GM21528 (cell line): ENCODE results near the gene ROBO2.

ENCODE experiments used
- ATAC-seq: cut with Tn5 transposase; IDR thresholded peaks from one replicate; pipeline ENCODE4 v1.9.1; 2021; ENCODE audit warnings: mild to moderate bottlenecking, moderate library complexity; ENCODE audit not compliant: unreplicated experiment, low FRiP score

Gene ROBO2

GRCh38 chr3:77052051-77052501 is 12.2 kb downstream of the ROBO2 start:
- no peak for ATAC-seq

GRCh38 chr3:77052733-77053670 is 13.1 kb downstream of the ROBO2 start:
- no peak for ATAC-seq

GRCh38 chr3:77053795-77054194 is 13.9 kb downstream of the ROBO2 start:
- ATAC-seq = no peak

- no peak for ATAC-seq
Observed at GRCh38 chr3:77055841-77056341, 16.0 kb downstream of the ROBO2 start.

- no peak for ATAC-seq
Observed at GRCh38 chr3:77059354-77059753, 19.5 kb downstream of the ROBO2 start.

GRCh38 chr3:77063423-77063822 is 23.5 kb downstream of the ROBO2 start:
- ATAC-seq = no peak

- ATAC-seq = no peak
Observed at GRCh38 chr3:77065750-77066149, 25.9 kb downstream of the ROBO2 start.

- ATAC-seq = no peak
Observed at GRCh38 chr3:77066829-77067228, 26.9 kb downstream of the ROBO2 start.

- ATAC-seq = no peak
Observed at GRCh38 chr3:77068808-77069207, 28.9 kb downstream of the ROBO2 start.

GRCh38 chr3:77071364-77071763 is 31.5 kb downstream of the ROBO2 start:
- ATAC-seq = no peak

GRCh38 chr3:77071809-77072208 is 31.9 kb downstream of the ROBO2 start:
- no peak for ATAC-seq

- no peak for ATAC-seq
Observed at GRCh38 chr3:77072232-77072631, 32.3 kb downstream of the ROBO2 start.

GRCh38 chr3:77078279-77078678 is 38.4 kb downstream of the ROBO2 start:
- no peak for ATAC-seq

GRCh38 chr3:77079988-77080610 is 40.2 kb downstream of the ROBO2 start:
- ATAC-seq = no peak

- ATAC-seq = no peak
Observed at GRCh38 chr3:77081240-77081661, 41.4 kb downstream of the ROBO2 start.

- no peak for ATAC-seq
Observed at GRCh38 chr3:77084511-77084910, 44.6 kb downstream of the ROBO2 start.

GRCh38 chr3:77086408-77086807 is 46.5 kb downstream of the ROBO2 start:
- no peak for ATAC-seq

GRCh38 chr3:77091809-77092208 is 51.9 kb downstream of the ROBO2 start:
- ATAC-seq = no peak

GRCh38 chr3:77093101-77093500 is 53.2 kb downstream of the ROBO2 start:
- ATAC-seq = no peak

GRCh38 chr3:77096145-77096544 is 56.2 kb downstream of the ROBO2 start:
- no peak for ATAC-seq
